RPMI8226 (cell line): Measurements from ENCODE around the gene TMEM217.

Experiments used
- DNase-seq: peaks from one replicate; pipeline ENCODE4 v3.0.0-alpha.2; 2015

The TMEM217 gene

DNA sequence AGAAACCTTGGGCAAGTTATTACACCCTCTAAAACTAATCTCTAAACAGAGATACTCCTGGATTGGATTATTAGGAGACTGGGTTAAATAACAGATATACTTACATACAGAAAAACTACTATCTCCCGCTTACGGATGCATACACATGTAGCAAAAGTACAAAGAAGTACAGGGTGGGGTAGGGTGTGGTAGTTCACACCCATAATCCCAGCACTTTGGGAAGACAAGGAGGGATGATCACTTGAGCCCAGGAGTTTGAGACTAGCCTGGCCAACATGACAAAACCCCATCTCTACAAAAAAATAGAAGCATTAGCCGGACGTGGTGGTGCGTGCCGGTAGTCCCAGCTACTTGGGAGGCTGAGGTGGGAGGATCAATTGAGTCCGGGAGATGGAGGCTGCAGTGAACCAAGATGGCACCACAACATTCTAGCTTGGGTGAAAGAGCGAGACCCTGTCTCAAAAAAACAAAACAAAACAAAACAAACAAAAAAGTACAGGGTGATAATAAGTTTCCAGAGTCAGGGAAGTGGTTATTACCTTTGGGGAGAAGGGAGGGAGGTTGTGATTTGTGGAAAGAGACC, 79.9 kb downstream of the TMEM217 start:
- DNase-seq, result no peak

- no peak for DNase-seq
These were observed 80.6 kb downstream of the TMEM217 start for GRCh38 chr6:37177077-37177934.

DNA sequence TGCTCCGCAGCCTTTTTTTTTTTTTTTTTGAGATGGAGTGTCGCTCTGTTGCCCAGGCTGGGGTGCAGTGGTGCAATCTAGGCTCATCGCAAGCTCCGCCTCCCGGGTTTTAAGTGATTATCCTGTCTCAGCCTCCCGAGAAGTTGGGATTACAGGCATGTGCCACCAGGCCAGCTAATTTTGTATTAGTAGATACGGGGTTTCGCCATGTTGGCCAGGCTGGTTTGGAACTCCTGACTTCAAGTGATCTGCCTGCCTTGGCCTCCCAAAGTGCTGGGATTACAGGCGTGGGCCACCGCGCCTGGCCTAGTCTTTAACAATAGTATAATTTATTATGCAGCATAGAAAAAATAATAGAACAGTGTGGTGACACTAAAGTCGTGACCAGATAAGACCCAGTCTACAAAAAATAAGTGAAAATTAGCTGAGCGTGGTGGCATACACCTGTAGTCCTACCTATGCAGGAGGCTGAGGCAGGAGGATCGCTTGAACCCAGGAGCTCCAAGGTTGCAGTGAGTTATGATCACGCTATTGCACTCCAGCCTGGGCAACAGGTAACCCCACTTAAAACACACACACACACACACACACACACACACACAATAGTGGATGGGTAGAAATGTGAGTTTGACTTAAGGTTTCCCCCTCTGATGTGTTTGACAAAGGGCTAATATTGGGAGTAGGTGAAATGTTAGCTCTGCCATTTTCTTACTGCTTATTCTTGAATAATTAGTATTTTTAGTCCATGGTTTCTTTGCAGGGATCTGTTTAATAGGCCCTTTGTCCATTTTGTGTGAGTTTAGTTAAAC, 81.5 kb downstream of the TMEM217 start:
- DNase-seq, result no peak

DNA sequence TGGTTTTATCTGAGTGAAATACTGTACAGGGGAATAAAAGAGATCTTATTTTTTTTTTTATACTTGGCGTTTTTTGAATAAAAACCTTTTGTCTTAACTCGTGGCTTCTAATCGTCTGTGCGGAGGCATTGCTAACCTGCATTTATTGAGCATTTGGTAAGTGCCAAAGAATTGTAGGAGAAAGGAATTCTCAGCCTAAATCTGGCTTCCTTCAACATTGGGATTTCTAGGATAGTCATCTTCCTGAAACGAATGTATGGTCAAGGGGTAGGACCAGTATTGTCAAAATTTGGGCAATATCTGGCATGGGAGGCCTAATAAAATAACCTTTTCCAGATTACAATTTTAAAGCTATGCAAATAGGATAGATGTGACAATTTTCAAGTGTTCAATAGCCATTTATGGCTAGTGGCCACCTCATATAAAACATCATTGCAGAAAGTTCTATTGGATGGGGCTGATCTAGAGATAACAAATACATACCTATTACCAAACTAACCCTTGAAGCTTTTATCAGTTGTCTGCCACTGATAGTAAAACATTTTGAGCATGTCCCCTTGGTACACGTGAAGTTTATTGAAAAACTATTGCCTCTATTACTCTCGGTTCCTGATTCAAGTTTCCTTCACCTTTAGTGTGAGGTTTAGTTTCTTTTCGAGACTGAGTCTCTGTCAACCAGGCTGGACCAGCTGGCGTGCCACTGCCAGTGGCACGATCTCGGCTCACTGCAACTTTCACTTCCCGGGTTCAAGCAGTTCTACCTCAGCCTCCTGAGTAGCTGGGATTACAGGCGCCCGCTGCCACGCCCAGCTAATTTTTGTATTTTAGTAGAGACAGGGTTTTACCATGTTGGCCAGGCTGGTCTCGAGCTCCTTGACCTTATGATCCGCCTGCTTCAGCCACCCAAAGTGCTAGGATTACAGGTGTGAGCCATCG, 82.3 kb downstream of the TMEM217 start:
- DNase-seq, result peak; percentile 36

- DNase-seq, result no peak
These were observed 83.2 kb downstream of the TMEM217 start for GRCh38 chr6:37174515-37175331.

- DNase-seq, result no peak
These were observed 83.8 kb downstream of the TMEM217 start for GRCh38 chr6:37174196-37174514.

- DNase-seq, result no peak
These were observed 84.3 kb downstream of the TMEM217 start for GRCh38 chr6:37173493-37174195.

- no peak for DNase-seq
These were observed 84.9 kb downstream of the TMEM217 start for GRCh38 chr6:37172912-37173492.

- peak; percentile 90 for DNase-seq
These were observed 85.8 kb downstream of the TMEM217 start for GRCh38 chr6:37171970-37172812.

- DNase-seq, result peak; percentile 42
These were observed 86.6 kb downstream of the TMEM217 start for GRCh38 chr6:37171201-37171969.

DNA sequence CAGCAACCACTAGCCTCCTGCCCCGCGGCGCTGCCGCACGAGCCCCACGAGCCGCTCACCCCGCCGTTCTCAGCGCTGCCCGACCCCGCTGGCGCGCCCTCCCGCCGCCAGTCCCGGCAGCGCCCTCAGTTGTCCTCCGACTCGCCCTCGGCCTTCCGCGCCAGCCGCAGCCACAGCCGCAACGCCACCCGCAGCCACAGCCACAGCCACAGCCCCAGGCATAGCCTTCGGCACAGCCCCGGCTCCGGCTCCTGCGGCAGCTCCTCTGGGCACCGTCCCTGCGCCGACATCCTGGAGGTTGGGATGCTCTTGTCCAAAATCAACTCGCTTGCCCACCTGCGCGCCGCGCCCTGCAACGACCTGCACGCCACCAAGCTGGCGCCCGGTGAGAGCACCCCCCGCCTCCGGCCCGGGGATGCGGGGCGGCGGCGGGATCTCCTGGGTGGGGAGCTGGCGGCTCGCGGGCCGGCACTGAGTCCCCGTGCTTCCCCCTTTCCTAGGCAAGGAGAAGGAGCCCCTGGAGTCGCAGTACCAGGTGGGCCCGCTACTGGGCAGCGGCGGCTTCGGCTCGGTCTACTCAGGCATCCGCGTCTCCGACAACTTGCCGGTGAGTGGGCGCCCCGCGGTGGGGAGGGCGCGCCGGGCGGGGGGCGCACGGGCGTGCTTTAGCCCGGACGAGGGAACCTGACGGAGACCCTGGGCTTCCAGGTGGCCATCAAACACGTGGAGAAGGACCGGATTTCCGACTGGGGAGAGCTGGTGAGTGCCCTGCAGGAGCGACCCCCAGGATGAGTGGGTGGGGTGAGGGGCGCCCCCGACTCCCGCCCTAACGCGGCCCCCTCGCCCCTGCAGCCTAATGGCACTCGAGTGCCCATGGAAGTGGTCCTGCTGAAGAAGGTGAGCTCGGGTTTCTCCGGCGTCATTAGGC, 87.4 kb downstream of the TMEM217 start:
- DNase-seq, result peak; percentile 62

- peak; percentile 98 for DNase-seq
These were observed 88.3 kb downstream of the TMEM217 start, which contains the start of gene PIM1 for GRCh38 chr6:37169496-37170272. PIM1 (plus strand) TSS chr6:37170152; CDS start chr6:37170576, 424 bp downstream.

- peak; percentile 52 for DNase-seq
These were observed 89.0 kb downstream of the TMEM217 start for GRCh38 chr6:37168811-37169495.

DNA sequence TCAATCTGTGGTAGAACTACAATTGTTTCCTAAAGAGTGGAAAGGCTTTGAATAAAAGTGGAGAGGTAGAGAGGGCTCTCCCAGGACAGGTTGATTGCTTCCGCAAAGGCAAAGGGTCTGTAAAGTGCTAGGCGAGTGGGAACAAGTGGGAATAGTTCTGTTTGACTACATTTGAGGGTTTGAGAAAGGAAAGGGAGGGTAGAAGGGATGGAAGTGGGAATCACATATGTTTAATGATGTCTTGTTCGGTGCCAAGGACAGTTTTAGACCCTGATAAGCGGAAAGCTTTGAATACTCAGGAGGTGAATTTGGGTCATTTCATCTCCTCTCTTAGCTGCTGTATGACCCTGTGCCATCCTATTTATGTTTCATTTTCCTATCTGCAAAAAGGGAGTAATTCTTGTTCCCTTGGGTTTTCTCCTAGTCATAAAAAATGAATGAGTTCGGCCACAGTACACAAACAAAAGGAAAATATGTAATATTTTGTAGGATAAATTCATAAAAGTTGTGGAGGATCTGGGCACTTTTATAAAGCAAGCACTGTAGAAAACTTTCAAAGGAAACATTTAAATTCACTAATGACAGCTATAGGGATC, 89.7 kb downstream of the TMEM217 start:
- DNase-seq, result no peak

GRCh38 chr6:37162740-37163139, 95.2 kb downstream of the TMEM217 start:
- DNase-seq, result no peak
